Measurements from ENCODE around the gene THAP11.

DNA sequence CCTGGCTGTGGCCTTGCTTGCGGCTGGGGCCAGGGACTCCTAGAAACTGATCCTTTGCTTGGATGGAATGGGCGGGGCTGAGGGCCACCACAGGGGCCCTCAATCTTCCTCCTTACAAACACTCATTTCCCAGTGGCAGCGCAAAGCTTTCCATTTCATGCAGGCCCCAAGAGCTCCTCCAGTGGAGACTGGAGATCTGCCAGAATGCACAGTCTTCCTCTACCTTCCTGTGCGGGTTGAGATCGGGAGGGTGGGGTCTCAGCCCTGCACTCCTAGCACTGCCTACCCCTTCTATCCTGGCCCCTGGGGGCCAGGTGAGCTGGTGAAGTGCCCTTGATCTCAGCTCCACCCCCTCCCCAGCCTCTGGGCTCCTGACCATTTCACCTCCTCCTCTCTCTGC is 44.3 kb downstream of the THAP11 start:
- TF ChIP-seq, protein P1, sequence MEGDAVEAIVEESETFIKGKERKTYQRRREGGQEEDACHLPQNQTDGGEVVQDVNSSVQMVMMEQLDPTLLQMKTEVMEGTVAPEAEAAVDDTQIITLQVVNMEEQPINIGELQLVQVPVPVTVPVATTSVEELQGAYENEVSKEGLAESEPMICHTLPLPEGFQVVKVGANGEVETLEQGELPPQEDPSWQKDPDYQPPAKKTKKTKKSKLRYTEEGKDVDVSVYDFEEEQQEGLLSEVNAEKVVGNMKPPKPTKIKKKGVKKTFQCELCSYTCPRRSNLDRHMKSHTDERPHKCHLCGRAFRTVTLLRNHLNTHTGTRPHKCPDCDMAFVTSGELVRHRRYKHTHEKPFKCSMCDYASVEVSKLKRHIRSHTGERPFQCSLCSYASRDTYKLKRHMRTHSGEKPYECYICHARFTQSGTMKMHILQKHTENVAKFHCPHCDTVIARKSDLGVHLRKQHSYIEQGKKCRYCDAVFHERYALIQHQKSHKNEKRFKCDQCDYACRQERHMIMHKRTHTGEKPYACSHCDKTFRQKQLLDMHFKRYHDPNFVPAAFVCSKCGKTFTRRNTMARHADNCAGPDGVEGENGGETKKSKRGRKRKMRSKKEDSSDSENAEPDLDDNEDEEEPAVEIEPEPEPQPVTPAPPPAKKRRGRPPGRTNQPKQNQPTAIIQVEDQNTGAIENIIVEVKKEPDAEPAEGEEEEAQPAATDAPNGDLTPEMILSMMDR (conservative IDR thresholded peaks at IDR 0.05; ENCODE audit: low read depth in 2 of 2): no peak
- no peak for TF ChIP-seq EZH2phosphoT487 (IDR thresholded peaks at IDR 0.05; ENCODE audit: unreplicated experiment)
- TF ChIP-seq EZH2 (IDR thresholded peaks at IDR 0.05; ENCODE audit: low read depth, unreplicated experiment): no peak
